D721Med (cell line): ENCODE measurements around the gene HDAC8.

Experiments used
- DNase-seq: peaks from one replicate; pipeline ENCODE4 v3.0.0; 2011; ENCODE audit warnings: low spot score; ENCODE audit not compliant: insufficient read length
- FAIRE-seq: peaks from 2 replicates; lab custom pipeline; 2011; peaks lifted over from hg19 to GRCh38; lab: Jason Lieb, UNC
- TF ChIP-seq, protein P1 (sequence below): IDR thresholded peaks from 2 replicates; pipeline ENCODE4 v1.5.1; 2012; ENCODE audit warnings: mild to moderate bottlenecking, control low read depth; ENCODE audit not compliant: insufficient read depth; ENCODE audit errors: missing control alignments

Gene HDAC8

DNA sequence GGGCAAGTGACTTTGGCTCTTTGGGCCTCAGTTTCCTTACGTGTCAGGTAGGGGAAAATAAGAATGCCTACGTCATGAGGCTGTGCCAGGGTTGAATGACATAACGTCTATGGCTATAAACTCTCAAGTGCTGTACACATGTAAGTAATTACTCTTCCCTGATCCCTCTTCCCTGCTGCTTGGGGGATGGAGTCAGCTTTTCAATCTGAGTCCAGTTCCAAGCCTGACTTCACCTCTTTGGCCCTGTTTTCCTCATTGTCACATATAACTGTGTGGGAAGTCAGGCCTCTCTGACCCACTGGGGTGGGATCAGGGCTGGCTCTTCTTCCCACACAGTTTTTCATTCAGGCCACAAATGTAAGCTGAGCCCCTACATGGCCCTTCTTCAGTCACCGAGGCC, 255.5 kb downstream of the HDAC8 start:
- TF ChIP-seq, protein P1, sequence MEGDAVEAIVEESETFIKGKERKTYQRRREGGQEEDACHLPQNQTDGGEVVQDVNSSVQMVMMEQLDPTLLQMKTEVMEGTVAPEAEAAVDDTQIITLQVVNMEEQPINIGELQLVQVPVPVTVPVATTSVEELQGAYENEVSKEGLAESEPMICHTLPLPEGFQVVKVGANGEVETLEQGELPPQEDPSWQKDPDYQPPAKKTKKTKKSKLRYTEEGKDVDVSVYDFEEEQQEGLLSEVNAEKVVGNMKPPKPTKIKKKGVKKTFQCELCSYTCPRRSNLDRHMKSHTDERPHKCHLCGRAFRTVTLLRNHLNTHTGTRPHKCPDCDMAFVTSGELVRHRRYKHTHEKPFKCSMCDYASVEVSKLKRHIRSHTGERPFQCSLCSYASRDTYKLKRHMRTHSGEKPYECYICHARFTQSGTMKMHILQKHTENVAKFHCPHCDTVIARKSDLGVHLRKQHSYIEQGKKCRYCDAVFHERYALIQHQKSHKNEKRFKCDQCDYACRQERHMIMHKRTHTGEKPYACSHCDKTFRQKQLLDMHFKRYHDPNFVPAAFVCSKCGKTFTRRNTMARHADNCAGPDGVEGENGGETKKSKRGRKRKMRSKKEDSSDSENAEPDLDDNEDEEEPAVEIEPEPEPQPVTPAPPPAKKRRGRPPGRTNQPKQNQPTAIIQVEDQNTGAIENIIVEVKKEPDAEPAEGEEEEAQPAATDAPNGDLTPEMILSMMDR, result no peak
- DNase-seq (no peak), FAIRE-seq (no peak)

DNA sequence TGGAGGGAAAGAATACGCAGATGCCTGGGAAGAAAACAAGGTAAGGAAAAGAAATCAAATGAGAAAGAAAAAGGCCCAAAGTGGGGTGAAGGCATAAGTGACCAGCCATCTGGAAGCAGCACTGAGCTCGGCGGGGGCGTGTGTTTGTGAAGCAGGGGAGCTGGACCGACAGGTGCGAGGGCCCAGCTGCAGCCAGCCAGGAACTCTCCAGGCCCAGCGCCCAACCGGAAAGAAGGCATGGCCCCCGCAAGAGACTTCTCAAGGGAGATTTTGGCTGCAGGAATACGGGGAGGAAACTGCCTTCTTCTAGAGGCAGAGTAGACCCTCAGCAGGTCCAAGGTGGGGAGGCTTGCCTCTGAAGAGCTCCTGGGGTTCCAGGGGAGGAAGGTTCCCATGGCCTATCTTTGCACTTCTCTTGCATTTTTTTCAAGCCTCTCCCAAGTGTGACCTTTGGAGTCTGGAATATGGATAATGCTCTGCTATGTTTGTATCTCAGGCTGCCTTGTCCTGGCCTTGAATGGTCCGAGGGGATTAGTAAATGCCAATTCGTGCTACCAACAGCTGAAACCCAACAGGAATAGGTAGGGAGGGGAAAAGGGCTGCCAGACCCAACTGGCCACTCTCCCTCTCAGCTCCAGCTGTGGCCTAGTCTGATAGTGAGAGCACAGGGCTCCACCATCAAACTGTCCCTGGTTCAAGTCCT, 256.1 kb downstream of the HDAC8 start:
- TF ChIP-seq, protein P1, result no peak
- FAIRE-seq, result no peak
- no peak for DNase-seq

DNA sequence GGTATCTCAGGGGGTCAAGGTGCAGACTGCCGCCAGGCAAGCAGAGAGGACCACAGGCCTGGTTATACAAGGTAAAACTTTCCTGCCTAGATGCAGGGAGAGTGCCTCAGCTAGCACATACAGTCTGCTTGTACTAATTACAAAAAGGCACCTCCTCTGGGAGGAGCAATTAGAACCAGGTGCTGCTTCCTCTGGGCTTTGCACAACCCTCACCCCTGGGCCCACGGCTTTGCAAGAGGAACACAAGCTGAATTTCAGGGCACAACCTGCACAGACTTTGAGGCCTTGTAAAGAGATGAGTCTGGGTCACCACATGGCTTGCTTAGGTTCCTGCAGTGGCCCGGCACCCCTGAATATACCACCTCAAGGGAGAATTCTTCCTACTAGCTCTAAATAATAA, 257.8 kb downstream of the HDAC8 start:
- DNase-seq (no peak), FAIRE-seq (no peak)
- TF ChIP-seq, protein P1, result no peak

DNA sequence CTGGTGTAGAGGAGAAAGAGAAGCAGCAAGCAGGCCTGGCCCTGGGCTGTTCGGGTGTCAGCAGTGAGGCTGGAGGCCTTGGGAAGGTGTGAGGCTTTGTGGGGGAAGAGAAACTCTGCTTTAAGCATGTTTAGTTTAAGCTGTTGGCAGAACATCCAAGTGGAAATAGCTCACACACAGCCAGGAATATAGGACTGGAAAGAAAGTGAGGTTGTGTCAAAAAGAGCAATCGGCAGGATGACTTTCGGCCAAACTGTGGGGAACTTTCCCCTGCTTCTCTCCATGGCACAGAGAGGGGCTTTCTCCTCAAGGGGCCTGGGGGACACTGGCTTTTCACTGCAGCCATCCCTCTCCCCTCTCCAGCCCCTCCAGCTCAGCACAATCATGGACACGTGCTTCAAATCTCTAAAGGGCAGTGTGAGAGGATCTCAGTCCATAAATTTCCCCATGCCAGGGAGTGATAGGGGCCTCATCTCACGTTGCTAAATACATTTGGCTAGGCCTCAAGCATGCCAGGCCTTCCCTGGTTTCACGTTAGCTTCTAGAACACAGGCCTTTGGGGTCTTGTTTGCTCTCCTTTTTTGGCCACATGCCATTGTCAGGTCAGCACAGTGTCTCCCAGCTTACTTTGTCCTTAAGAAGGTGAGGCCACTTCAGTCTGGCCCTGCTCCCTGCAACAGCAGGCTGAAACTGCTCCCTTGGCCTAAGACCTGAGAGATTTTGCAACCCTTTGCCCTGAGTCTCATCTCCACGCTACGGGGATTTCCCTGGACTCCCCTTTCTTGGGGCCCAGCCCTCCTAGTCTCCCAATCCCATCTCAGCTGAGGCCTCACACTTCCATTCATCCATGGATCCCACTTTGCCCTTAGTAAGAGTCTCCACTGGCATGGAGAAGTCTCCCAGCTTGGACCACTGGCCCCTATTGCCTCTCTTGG, 258.7 kb downstream of the HDAC8 start:
- FAIRE-seq (no peak), DNase-seq (no peak)
- TF ChIP-seq, protein P1, result no peak

DNA sequence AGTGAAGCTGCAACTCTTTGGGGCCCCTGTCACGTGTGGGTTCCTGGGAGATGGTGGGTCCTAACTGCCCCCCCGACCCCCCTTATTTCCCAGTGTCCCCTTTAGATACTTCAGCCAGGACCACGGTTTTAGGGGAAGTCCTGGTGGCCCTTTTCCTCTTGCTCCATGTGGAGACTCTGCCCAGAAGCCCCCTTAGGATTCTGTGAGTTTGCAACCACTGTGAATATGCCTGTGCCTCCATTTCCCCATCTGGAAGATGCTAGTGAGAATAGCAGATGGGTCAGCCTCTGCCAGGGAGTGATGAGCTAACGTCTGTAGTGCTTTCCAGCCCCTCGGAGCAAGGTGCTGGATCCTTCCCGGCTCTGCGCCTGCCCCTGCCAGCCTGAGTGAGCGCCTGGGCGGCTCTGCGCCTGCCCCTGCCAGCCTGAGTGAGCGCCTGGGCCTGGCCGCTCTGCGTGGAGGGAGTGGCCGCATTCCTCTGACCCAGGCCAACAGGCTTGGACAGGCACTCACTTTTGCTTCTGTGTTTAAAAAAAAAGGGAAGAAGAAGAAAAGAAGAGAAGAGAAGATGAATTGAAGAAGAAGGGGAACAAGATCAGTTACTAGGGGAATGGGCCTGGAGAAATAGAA, 260.2 kb downstream of the HDAC8 start:
- DNase-seq (no peak), FAIRE-seq (no peak)
- TF ChIP-seq, protein P1, result no peak

DNA sequence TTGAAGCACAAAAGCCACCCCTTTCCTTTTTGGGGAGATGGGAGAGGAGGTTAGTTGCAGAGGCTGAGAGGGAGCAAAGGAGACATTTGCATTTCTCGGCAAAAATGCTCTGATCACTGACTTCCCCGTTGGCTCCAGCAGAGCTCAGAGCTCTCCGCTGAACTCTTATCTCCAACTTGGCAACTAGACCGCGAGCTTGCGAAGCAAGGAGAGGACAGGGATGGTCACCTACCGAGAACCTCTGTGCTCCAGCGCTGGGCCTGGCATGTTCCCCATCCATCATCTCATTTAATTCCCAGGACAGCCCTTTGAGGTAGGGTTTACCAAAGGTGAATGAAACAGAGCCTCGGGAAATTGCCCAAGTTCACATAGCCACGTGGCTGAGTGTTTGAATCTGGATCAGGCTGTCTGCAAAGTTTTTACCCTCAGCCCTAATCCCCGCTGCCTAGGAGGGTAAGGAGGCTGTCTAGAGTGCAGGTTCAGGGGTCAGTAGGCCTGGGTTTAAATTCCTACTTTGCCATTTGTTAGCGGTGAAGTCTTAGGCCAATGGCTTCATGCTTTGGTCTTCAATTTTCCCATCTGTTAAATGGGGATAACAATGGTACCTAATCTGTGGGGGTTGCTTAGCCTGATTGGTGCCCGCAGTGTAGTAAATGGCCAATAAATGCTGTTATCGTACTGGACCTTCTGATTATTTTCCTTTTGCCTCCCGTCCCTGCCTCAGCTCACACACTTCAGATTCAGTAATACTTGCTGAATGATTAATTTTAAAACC, 263.2 kb downstream of the HDAC8 start:
- FAIRE-seq (no peak), DNase-seq (no peak)
- TF ChIP-seq, protein P1, result no peak
